Breast epithelium (tissue), 3 donors: ENCODE data around the gene SELENOM.

Experiments used
- POLR2A ChIP-seq: fragments of 450-650 bp; IDR thresholded peaks from one replicate; pipeline ENCODE4 v1.6.1; 2016; ENCODE audit warnings: antibody characterized with exemption, mild to moderate bottlenecking, moderate library complexity
- POLR2AphosphoS5 ChIP-seq, 3 donors: sonication (generic); formaldehyde crosslinking; IDR thresholded peaks; one replicate each; pipeline ENCODE4 v1.6.1; 2017; ENCODE audit warnings: antibody characterized with exemption in 3 of 3

GRCh38 chr22:31142285-31142684 lies 34.9 kb upstream of the SELENOM start:
- TF ChIP-seq POLR2A (no peak), POLR2AphosphoS5 (IDR thresholded peaks at IDR 0.05) (no peak)
